ENCODE data around the gene COMMD9.

The COMMD9 gene

DNA sequence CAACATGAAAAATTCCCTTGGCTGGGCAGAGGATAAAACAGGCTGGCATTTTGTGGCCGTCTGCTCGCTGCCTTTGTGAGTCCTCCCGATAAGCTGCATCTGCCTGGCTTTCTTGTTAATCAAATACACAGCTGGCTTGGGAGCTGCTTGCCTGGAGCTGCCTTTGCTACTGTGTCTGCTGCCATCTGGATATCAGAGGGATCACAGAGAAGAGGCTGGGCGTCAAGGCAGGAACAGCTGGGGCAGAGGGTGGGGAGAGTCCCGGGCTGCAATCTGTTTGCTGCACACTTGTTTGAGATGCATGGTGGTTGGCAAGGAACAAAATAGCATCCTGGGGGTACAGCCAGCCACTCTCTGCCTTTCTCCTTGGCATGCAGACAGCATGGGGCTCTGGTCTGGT, 36.0 kb downstream of the COMMD9 start (continued):
- TF ChIP-seq EGR2 (tag by site-specific recombination; IDR thresholded peaks at IDR 0.05; ENCODE audit: low read depth) (no peak), ZNF701 (tag by site-specific recombination; IDR thresholded peaks at IDR 0.05) (no peak)

DNA sequence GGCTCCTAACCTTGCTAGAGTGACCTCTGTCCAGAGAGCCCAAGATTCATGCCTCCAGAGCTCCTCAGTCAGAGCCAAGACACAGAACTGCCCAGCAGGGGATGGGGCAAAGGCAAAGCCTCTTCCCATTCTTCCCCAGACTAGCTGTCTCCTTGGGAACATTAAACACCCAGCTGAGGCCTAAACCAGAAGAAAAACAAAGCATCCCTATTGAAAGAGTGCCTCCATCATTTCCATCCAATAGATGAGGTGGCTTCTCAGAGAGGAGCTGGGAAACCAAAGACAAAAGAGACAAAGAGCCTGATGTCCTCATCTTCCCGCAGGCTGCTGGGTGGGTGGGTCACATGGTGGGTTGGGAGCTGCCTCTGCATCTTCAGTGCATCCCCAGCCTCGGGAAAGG, 37.4 kb downstream of the COMMD9 start:
- Histone ChIP-seq H3K36me3 (ENCODE audit: control insufficient read depth in 2 of 2, insufficient read depth in 1 of 2, low read length in 2 of 2) (no peaks in the 10 kb centered on the region), H3K4me1 (ENCODE audit: control insufficient read depth, insufficient read depth, low read length) (no peaks in the 10 kb centered on the region), H3K4me3 (ENCODE audit: low read depth, low read length) (no peak overlapping the region), H3K9me3 (ENCODE audit: control insufficient read depth, insufficient read depth, low read depth, low read length) (no peaks in the 10 kb centered on the region), H3K27ac (ENCODE audit: extremely low read depth, low read depth, low read length) (no peak overlapping the region)
- ChIA-PET POLR2A (no interaction called here), CTCF (interaction anchor here (0.9 kb wide), 1 partner anchor 15 kb away, joined by 3 read pairs; no protein-coding TSS in a partner anchor)
- no peak for TF ChIP-seq KLF9 (tag by site-specific recombination; IDR thresholded peaks at IDR 0.05; ENCODE audit: low read depth)
- no peak for TF ChIP-seq ZNF514 (tag by site-specific recombination; IDR thresholded peaks at IDR 0.05)
- TF ChIP-seq, protein P1, sequence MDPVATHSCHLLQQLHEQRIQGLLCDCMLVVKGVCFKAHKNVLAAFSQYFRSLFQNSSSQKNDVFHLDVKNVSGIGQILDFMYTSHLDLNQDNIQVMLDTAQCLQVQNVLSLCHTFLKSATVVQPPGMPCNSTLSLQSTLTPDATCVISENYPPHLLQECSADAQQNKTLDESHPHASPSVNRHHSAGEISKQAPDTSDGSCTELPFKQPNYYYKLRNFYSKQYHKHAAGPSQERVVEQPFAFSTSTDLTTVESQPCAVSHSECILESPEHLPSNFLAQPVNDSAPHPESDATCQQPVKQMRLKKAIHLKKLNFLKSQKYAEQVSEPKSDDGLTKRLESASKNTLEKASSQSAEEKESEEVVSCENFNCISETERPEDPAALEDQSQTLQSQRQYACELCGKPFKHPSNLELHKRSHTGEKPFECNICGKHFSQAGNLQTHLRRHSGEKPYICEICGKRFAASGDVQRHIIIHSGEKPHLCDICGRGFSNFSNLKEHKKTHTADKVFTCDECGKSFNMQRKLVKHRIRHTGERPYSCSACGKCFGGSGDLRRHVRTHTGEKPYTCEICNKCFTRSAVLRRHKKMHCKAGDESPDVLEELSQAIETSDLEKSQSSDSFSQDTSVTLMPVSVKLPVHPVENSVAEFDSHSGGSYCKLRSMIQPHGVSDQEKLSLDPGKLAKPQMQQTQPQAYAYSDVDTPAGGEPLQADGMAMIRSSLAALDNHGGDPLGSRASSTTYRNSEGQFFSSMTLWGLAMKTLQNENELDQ (tag by site-specific recombination; IDR thresholded peaks at IDR 0.05; ENCODE audit: low read depth): no peak
- TF ChIP-seq, protein P2, sequence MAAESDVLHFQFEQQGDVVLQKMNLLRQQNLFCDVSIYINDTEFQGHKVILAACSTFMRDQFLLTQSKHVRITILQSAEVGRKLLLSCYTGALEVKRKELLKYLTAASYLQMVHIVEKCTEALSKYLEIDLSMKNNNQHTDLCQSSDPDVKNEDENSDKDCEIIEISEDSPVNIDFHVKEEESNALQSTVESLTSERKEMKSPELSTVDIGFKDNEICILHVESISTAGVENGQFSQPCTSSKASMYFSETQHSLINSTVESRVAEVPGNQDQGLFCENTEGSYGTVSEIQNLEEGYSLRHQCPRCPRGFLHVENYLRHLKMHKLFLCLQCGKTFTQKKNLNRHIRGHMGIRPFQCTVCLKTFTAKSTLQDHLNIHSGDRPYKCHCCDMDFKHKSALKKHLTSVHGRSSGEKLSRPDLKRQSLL (tag by site-specific recombination; IDR thresholded peaks at IDR 0.05): no peak
- no peak for TF ChIP-seq ZNF202 (tag by site-specific recombination; IDR thresholded peaks at IDR 0.05; ENCODE audit: borderline replicate concordance)
- TF ChIP-seq ZNF626 (tag by site-specific recombination; IDR thresholded peaks at IDR 0.05): no peak

DNA sequence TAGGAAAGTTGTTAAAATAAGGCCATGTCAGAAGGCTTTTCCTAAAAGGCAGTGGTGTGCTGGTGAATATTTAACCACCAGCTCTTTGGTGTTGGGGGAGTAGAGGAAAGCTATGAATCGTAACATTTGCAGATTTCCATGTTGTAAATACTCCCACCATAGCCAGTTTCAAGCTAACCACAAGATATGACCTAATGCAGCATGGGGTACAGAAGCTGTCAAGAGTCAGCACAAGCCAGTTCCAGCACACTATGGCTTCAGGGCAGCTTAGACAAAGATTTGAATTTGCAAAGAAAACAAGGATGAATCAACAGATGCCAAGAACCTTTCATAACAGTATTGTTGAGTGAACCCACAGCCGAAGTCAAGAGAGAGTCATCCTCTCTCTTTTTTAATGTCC, 40.0 kb downstream of the COMMD9 start:
- ChIA-PET CTCF (interaction anchor here (0.6 to 2.4 kb wide), 8 partner anchors 9 to 761 kb away, joined by 3 to 27 read pairs (median 4); no protein-coding TSS in a partner anchor), POLR2A (interaction anchor here (0.6 kb wide), 1 partner anchor 91 kb away, joined by 5 read pairs; no protein-coding TSS in a partner anchor)
- Histone ChIP-seq H3K4me1 (ENCODE audit: control insufficient read depth, insufficient read depth, low read length) (no peaks in the 10 kb centered on the region), H3K27ac (ENCODE audit: extremely low read depth, low read depth, low read length) (no peak overlapping the region), H3K9me3 (ENCODE audit: control insufficient read depth, insufficient read depth, low read depth, low read length) (no peaks in the 10 kb centered on the region), H3K36me3 (ENCODE audit: control insufficient read depth in 2 of 2, insufficient read depth in 1 of 2, low read length in 2 of 2) (no peaks in the 10 kb centered on the region), H3K4me3 (ENCODE audit: low read depth, low read length) (no peak overlapping the region)
- TF ChIP-seq ZNF707 (tag by site-specific recombination; IDR thresholded peaks at IDR 0.05) (no peak), ZNF184 (tag by site-specific recombination; IDR thresholded peaks at IDR 0.05) (no peak), ZFP41 (tag by site-specific recombination; IDR thresholded peaks at IDR 0.05; ENCODE audit: borderline replicate concordance) (no peak), SP3 (tag by site-specific recombination; IDR thresholded peaks at IDR 0.05) (no peak), ZNF211 (tag by site-specific recombination; IDR thresholded peaks at IDR 0.05; ENCODE audit: low read depth) (no peak)
- TF ChIP-seq, protein P3, sequence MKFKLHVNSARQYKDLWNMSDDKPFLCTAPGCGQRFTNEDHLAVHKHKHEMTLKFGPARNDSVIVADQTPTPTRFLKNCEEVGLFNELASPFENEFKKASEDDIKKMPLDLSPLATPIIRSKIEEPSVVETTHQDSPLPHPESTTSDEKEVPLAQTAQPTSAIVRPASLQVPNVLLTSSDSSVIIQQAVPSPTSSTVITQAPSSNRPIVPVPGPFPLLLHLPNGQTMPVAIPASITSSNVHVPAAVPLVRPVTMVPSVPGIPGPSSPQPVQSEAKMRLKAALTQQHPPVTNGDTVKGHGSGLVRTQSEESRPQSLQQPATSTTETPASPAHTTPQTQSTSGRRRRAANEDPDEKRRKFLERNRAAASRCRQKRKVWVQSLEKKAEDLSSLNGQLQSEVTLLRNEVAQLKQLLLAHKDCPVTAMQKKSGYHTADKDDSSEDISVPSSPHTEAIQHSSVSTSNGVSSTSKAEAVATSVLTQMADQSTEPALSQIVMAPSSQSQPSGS (tag by site-specific recombination; IDR thresholded peaks at IDR 0.05; ENCODE audit: low read depth): no peak
- TF ChIP-seq, protein P4, sequence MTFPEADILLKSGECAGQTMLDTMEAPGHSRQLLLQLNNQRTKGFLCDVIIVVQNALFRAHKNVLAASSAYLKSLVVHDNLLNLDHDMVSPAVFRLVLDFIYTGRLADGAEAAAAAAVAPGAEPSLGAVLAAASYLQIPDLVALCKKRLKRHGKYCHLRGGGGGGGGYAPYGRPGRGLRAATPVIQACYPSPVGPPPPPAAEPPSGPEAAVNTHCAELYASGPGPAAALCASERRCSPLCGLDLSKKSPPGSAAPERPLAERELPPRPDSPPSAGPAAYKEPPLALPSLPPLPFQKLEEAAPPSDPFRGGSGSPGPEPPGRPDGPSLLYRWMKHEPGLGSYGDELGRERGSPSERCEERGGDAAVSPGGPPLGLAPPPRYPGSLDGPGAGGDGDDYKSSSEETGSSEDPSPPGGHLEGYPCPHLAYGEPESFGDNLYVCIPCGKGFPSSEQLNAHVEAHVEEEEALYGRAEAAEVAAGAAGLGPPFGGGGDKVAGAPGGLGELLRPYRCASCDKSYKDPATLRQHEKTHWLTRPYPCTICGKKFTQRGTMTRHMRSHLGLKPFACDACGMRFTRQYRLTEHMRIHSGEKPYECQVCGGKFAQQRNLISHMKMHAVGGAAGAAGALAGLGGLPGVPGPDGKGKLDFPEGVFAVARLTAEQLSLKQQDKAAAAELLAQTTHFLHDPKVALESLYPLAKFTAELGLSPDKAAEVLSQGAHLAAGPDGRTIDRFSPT (tag by site-specific recombination; IDR thresholded peaks at IDR 0.05): no peak
- TF ChIP-seq, protein P5, sequence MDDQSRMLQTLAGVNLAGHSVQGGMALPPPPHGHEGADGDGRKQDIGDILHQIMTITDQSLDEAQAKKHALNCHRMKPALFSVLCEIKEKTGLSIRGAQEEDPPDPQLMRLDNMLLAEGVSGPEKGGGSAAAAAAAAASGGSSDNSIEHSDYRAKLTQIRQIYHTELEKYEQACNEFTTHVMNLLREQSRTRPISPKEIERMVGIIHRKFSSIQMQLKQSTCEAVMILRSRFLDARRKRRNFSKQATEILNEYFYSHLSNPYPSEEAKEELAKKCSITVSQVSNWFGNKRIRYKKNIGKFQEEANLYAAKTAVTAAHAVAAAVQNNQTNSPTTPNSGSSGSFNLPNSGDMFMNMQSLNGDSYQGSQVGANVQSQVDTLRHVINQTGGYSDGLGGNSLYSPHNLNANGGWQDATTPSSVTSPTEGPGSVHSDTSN (CRISPR knock-in tag; IDR thresholded peaks at IDR 0.05): no peak
